ENCODE data around the gene CPPED1. TPM values are rescaled to one million over a fixed set of nuclear protein-coding genes. Genes with fewer than 3 reads are reported as not detected.
A peak's percentile ranks its signal among the peaks of the same experiment; 100 is the strongest.
"Not testable (repeated sequence)": the region's sequence is repeated elsewhere in the genome, so short reads cannot be mapped to it uniquely, and the experiment has no call there.

Gene CPPED1
- polyA plus RNA-seq, 3 donors, result 100 to 292 (median 259) TPM

DNA sequence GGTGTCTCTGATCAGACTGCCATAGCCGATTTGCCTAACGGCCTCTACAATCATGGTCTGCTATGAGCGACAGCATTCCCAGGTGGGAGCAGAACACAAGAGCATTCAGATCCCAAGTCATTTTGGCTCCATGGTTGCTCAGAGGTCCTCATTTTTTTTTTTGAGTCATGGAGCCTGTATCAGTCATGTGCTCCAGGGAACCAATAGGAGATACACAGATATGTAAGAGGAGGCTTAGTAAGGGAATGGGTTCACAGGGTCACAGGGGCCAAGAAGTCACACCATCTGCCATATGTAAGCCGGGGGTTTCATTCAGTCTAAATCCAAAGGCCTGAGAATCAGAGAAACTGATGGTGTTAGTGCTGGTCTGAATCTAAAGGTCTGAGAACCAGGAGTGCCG is 36.8 kb downstream of the CPPED1 start:
- peaks cover 81% of the 10 kb centered on the region for H3K79me2 ChIP-seq (ENCODE audit: insufficient read depth, low read length)
- no peaks in the 10 kb centered on the region for H3K27me3 ChIP-seq (ENCODE audit: control insufficient read depth in 2 of 2, insufficient read depth in 2 of 2, low read length in 2 of 2)
- peaks cover 32 to 81% of the 10 kb centered on the region in 2 donors for H3K36me3 ChIP-seq (replicated peaks in 1 of 2; ENCODE audit: control insufficient read depth in 1 of 2, insufficient read depth in 2 of 2, low read length in 2 of 2)
- TF ChIP-seq, protein P1, sequence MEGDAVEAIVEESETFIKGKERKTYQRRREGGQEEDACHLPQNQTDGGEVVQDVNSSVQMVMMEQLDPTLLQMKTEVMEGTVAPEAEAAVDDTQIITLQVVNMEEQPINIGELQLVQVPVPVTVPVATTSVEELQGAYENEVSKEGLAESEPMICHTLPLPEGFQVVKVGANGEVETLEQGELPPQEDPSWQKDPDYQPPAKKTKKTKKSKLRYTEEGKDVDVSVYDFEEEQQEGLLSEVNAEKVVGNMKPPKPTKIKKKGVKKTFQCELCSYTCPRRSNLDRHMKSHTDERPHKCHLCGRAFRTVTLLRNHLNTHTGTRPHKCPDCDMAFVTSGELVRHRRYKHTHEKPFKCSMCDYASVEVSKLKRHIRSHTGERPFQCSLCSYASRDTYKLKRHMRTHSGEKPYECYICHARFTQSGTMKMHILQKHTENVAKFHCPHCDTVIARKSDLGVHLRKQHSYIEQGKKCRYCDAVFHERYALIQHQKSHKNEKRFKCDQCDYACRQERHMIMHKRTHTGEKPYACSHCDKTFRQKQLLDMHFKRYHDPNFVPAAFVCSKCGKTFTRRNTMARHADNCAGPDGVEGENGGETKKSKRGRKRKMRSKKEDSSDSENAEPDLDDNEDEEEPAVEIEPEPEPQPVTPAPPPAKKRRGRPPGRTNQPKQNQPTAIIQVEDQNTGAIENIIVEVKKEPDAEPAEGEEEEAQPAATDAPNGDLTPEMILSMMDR (IDR thresholded peaks at IDR 0.05), result no peak
- peak overlapping the region in 2 of 7 donors; percentile 46 to 73 for H3K27ac Mint-ChIP-seq
- no peak overlapping the region for H3K27ac ChIP-seq (ENCODE audit: low read depth in 1 of 2, low read length in 2 of 2)
- no peak for DNase-seq
- H3K36me3 Mint-ChIP-seq, result peaks cover 17 to 71% of the 10 kb centered on the region in 2 donors
- H3K9me3 ChIP-seq (replicated peaks in 1 of 2; ENCODE audit: control insufficient read depth in 1 of 2, insufficient read depth in 1 of 2, low read length in 2 of 2), result no peaks in the 10 kb centered on the region
- WGBS (ENCODE audit: insufficient coverage), result 100% methylated on average over 4 of the region's 5 CpGs
- no peak overlapping the region for H2AFZ ChIP-seq (ENCODE audit: insufficient read depth, low read depth, low read length, poor library complexity, severe bottlenecking)
- H3K9me3 Mint-ChIP-seq, result peaks cover 0 to 2% (median 0%) of the 10 kb centered on the region in 7 donors
- H3K4me3 ChIP-seq (replicated peaks in 1 of 3; ENCODE audit: low read depth in 2 of 3, low read length in 3 of 3), result no peak overlapping the region
- peaks cover 7% of the 10 kb centered on the region for H3K4me1 Mint-ChIP-seq
- H3K4me2 ChIP-seq (replicated peaks; ENCODE audit: extremely low read depth, low read length, poor library complexity, severe bottlenecking), result no peak overlapping the region
- no peaks in the 10 kb centered on the region for H3K4me1 ChIP-seq (ENCODE audit: control insufficient read depth in 1 of 2, insufficient read depth in 2 of 2, low read length in 2 of 2)
- H4K20me1 ChIP-seq (ENCODE audit: insufficient read depth, low read length), result peaks cover 100% of the 10 kb centered on the region
- H3K27me3 Mint-ChIP-seq (ENCODE audit: low read depth in 3 of 3), result no peaks in the 10 kb centered on the region
- H3K9ac ChIP-seq (ENCODE audit: insufficient read depth, low read length, poor library complexity, severe bottlenecking), result no peak overlapping the region
- H3K4me3 Mint-ChIP-seq, result no peak overlapping the region
- intact Hi-C loops (cut with micrococcal nuclease), result no loop called here

DNA sequence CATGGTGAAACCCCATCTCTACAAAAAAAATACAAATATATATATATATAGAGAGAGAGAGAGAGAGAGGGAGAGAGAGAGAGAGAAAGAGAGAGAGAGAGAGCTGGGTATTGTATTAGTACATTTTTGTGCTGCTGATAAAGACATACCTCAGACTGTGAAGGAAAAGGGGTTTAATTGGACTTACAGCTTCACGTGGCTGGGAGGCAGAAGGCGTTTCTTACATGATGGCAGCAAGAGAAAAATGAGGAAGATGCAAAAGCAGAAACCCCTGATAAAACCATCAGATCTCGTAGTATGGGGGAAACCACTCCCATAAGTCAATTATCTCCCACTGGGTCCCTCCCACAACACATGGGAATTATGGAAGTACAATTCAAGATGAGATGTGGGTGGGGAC is 37.5 kb downstream of the CPPED1 start:
- H3K4me2 ChIP-seq (replicated peaks; ENCODE audit: extremely low read depth, low read length, poor library complexity, severe bottlenecking); H3K27me3 Mint-ChIP-seq (ENCODE audit: low read depth in 3 of 3); H3K4me3 ChIP-seq (replicated peaks in 1 of 3; ENCODE audit: low read depth in 2 of 3, low read length in 3 of 3); H3K9me3 ChIP-seq (replicated peaks in 1 of 2; ENCODE audit: control insufficient read depth in 1 of 2, insufficient read depth in 1 of 2, low read length in 2 of 2); H3K4me1 Mint-ChIP-seq; H3K4me1 ChIP-seq (ENCODE audit: control insufficient read depth in 1 of 2, insufficient read depth in 2 of 2, low read length in 2 of 2); H3K9ac ChIP-seq (ENCODE audit: insufficient read depth, low read length, poor library complexity, severe bottlenecking); DNase-seq; intact Hi-C loops (cut with micrococcal nuclease); H2AFZ ChIP-seq (ENCODE audit: insufficient read depth, low read depth, low read length, poor library complexity, severe bottlenecking); H3K4me3 Mint-ChIP-seq; H3K9me3 Mint-ChIP-seq; H3K27me3 ChIP-seq (ENCODE audit: control insufficient read depth in 2 of 2, insufficient read depth in 2 of 2, low read length in 2 of 2): not testable (repeated sequence)
- peak overlapping the region in 1 of 2 donors; percentile 36 for H3K27ac ChIP-seq (ENCODE audit: low read depth in 1 of 2, low read length in 2 of 2)
- Mint-ChIP-seq H3K27ac (peak overlapping the region in 3 of 7 donors; percentile 39 to 65 (median 52)), H3K36me3 (peaks cover 20 to 71% of the 10 kb centered on the region in 2 donors)
- H4K20me1 ChIP-seq (ENCODE audit: insufficient read depth, low read length), result peaks cover 100% of the 10 kb centered on the region
- H3K79me2 ChIP-seq (ENCODE audit: insufficient read depth, low read length), result peaks cover 80% of the 10 kb centered on the region
- WGBS (ENCODE audit: insufficient coverage), result no CpG with 5 or more reads among the region's 3 CpGs
- H3K36me3 ChIP-seq (replicated peaks in 1 of 2; ENCODE audit: control insufficient read depth in 1 of 2, insufficient read depth in 2 of 2, low read length in 2 of 2), result peaks cover 30 to 81% of the 10 kb centered on the region in 2 donors
